ENCODE data around the gene SH3RF3. TPM values are rescaled to one million over a fixed set of nuclear protein-coding genes. Genes with fewer than 3 reads are reported as not detected.

Gene SH3RF3
- total and polyA plus RNA-seq, 10 of the 15 experiments (the other 5 are each of a cell fraction or from before 2014, with no cell fraction given) = 0.08 to 8.8 (median 2.3) TPM

- Histone ChIP-seq H3K4me1 (ENCODE audit: control insufficient read depth, insufficient read depth, low read length) (no peaks in the 10 kb centered on the region), H3K27ac (ENCODE audit: control insufficient read depth, insufficient read depth) (no peak overlapping the region), H3K4me2 (ENCODE audit: control insufficient read depth, insufficient read depth) (no peak overlapping the region), H3K79me2 (ENCODE audit: control insufficient read depth, insufficient read depth, low read length) (no peaks in the 10 kb centered on the region), H3K4me3 (no peak overlapping the region), H3K9me3 (replicated peaks; ENCODE audit: control insufficient read depth, insufficient read depth, low read length) (peaks cover 2% of the 10 kb centered on the region; the same call in 2 of the 3 replicates), H3K9ac (ENCODE audit: control insufficient read depth, insufficient read depth, low read length) (no peak overlapping the region), H3K36me3 (ENCODE audit: control insufficient read depth in 2 of 2, insufficient read depth in 2 of 2, low read length in 1 of 2) (no peaks in the 10 kb centered on the region), H3K27me3 (replicated peaks in 1 of 2; ENCODE audit: control insufficient read depth in 2 of 2, insufficient read depth in 2 of 2, low read length in 1 of 2) (no peaks in the 10 kb centered on the region), H4K20me1 (ENCODE audit: control insufficient read depth, insufficient read depth) (no peaks in the 10 kb centered on the region), H2AFZ (ENCODE audit: control insufficient read depth, low read depth, low read length) (no peak overlapping the region)
- WGBS (ENCODE audit: insufficient coverage, insufficient replicate concordance, low lambda C conversion rate, missing lambda C conversion rate) = 50% methylated on average over 9 of the region's 9 CpGs
- BruUV-seq (replicated peaks) = no TSS peak
- RAD21 ChIA-PET (ENCODE audit: unreplicated experiment) = no interaction called here
- DNase-seq (ENCODE audit: low read depth, low spot score) = no peak
- ATAC-seq = no peak
- SMC1A ChIA-PET (ENCODE audit: uncharacterized antibody, unreplicated experiment) = interaction anchor here (1.3 kb wide), 1 partner anchor 12 kb away, joined by 4 read pairs; no protein-coding TSS in a partner anchor
- intact Hi-C loops (cut with micrococcal nuclease; ENCODE audit: unreplicated experiment) (no loop called here), in situ Hi-C loops (cut with MboI) (no loop called here)
- CTCF ChIA-PET = interaction anchor here (0.7 kb wide), 1 partner anchor 49 kb away, joined by 3 read pairs; no protein-coding TSS in a partner anchor
- POLR2A ChIA-PET = no interaction called here
- FAIRE-seq = no peak
- TF ChIP-seq NR2C2 (IDR thresholded peaks at IDR 0.05; ENCODE audit: borderline replicate concordance, control insufficient read depth, insufficient read length, low read depth) = no peak
- TF ChIP-seq, protein P1, sequence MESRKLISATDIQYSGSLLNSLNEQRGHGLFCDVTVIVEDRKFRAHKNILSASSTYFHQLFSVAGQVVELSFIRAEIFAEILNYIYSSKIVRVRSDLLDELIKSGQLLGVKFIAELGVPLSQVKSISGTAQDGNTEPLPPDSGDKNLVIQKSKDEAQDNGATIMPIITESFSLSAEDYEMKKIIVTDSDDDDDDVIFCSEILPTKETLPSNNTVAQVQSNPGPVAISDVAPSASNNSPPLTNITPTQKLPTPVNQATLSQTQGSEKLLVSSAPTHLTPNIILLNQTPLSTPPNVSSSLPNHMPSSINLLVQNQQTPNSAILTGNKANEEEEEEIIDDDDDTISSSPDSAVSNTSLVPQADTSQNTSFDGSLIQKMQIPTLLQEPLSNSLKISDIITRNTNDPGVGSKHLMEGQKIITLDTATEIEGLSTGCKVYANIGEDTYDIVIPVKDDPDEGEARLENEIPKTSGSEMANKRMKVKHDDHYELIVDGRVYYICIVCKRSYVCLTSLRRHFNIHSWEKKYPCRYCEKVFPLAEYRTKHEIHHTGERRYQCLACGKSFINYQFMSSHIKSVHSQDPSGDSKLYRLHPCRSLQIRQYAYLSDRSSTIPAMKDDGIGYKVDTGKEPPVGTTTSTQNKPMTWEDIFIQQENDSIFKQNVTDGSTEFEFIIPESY (IDR thresholded peaks at IDR 0.05) = no peak
- TF ChIP-seq IKZF2 (IDR thresholded peaks at IDR 0.05) = no peak
- no peak for TF ChIP-seq ETV6 (conservative IDR thresholded peaks at IDR 0.05 in 1 of 2, IDR thresholded peaks at IDR 0.05 in 1 of 2; ENCODE audit: borderline replicate concordance in 1 of 2, low read depth in 1 of 2)
- TF ChIP-seq SIN3A (IDR thresholded peaks at IDR 0.05; ENCODE audit: low read depth, low read length) = no peak
- no peak for TF ChIP-seq SREBF1 (IDR thresholded peaks at IDR 0.05; ENCODE audit: low read length)
- TF ChIP-seq RELA (IDR thresholded peaks at IDR 0.05; ENCODE audit: borderline replicate concordance, partially characterized antibody) = no peak
- no peak for TF ChIP-seq POLR2AphosphoS5 (IDR thresholded peaks at IDR 0.05; ENCODE audit: low read length)
- no peak for TF ChIP-seq SMC3 (IDR thresholded peaks at IDR 0.05; ENCODE audit: borderline replicate concordance, low read length)
- TF ChIP-seq MEF2A (IDR thresholded peaks at IDR 0.05; ENCODE audit: insufficient read depth, low read depth, low read length) = no peak
- TF ChIP-seq, protein P2, sequence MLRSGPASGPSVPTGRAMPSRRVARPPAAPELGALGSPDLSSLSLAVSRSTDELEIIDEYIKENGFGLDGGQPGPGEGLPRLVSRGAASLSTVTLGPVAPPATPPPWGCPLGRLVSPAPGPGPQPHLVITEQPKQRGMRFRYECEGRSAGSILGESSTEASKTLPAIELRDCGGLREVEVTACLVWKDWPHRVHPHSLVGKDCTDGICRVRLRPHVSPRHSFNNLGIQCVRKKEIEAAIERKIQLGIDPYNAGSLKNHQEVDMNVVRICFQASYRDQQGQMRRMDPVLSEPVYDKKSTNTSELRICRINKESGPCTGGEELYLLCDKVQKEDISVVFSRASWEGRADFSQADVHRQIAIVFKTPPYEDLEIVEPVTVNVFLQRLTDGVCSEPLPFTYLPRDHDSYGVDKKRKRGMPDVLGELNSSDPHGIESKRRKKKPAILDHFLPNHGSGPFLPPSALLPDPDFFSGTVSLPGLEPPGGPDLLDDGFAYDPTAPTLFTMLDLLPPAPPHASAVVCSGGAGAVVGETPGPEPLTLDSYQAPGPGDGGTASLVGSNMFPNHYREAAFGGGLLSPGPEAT (IDR thresholded peaks at IDR 0.05; ENCODE audit: low read depth) = no peak
- no peak for TF ChIP-seq NR2C1 (IDR thresholded peaks at IDR 0.05)
- TF ChIP-seq CHD1 (IDR thresholded peaks at IDR 0.05; ENCODE audit: low read depth, low read length) = no peak
- no peak for TF ChIP-seq CHD4 (IDR thresholded peaks at IDR 0.05)
- TF ChIP-seq ELK1 (IDR thresholded peaks at IDR 0.05; ENCODE audit: low read depth, low read length) = no peak
- TF ChIP-seq ZNF274 (IDR thresholded peaks at IDR 0.05; ENCODE audit: insufficient read depth, insufficient read length) = no peak
- TF ChIP-seq BMI1 (IDR thresholded peaks at IDR 0.05; ENCODE audit: borderline replicate concordance) = no peak
Measured at GRCh38 chr2:109447251-109447661, 318.3 kb downstream of the SH3RF3 start.

All from GM12878 (cell line).